Fibroblast of lung (primary cell): Measurements from ENCODE around the gene CALD1. TPM values are rescaled to one million over a fixed set of nuclear protein-coding genes. Genes with fewer than 3 reads are reported as not detected.
"Not testable (repeated sequence)": the region's sequence is repeated elsewhere in the genome, so short reads cannot be mapped to it uniquely, and the experiment has no call there.

Experiments used
- DNase-seq, 2 donors: peaks; one replicate each; pipeline versions ENCODE4 v3.0.0 to v3.0.0-alpha.2; 2010; ENCODE audit warnings: low read depth in 2 of 2
- H2AFZ ChIP-seq: 2 replicates; pipeline ENCODE4 v1.5.1; 2012; ENCODE audit warnings: low read length, control low read depth, inconsistent platforms
- H3K27ac ChIP-seq: 2 replicates; pipeline ENCODE4 v1.5.1; 2011; ENCODE audit warnings: low read length, control low read depth; ENCODE audit not compliant: insufficient read depth
- H3K27me3 ChIP-seq: 2 replicates; pipeline ENCODE4 v1.5.1; 2011; ENCODE audit warnings: mild to moderate bottlenecking, low read length; ENCODE audit not compliant: control insufficient read depth, insufficient read depth
- H3K36me3 ChIP-seq: 2 replicates; pipeline ENCODE4 v1.5.1; 2011; ENCODE audit warnings: low read length; ENCODE audit not compliant: control insufficient read depth, insufficient read depth
- H3K4me1 ChIP-seq: 2 replicates; pipeline ENCODE4 v1.5.1; 2011; ENCODE audit warnings: low read length; ENCODE audit not compliant: control insufficient read depth, insufficient read depth; ENCODE audit errors: extremely low read depth
- H3K4me2 ChIP-seq: 2 replicates; pipeline ENCODE4 v1.5.1; 2011; ENCODE audit warnings: low read length, control low read depth; ENCODE audit not compliant: insufficient read depth; ENCODE audit errors: extremely low read depth
- H3K4me3 ChIP-seq, 4 experiments: fragments of 200-600 bp in 1 of 4; sonication (generic) in 1 of 4; replicated peaks in 1 of 4; 2 replicates each; pipeline ENCODE4 v1.5.1; 2011 to 2016; ENCODE audit warnings: low read length in 4 of 4, low read depth in 3 of 4, mild to moderate bottlenecking in 3 of 4, control low read depth in 2 of 4, inconsistent platforms in 1 of 4, mixed read lengths in 1 of 4; ENCODE audit not compliant: insufficient read depth in 1 of 4; ENCODE audit errors: control extremely low read depth in 1 of 4
- H3K79me2 ChIP-seq: 2 replicates; pipeline ENCODE4 v1.5.1; 2012; ENCODE audit warnings: mild to moderate bottlenecking, low read length, inconsistent platforms; ENCODE audit not compliant: control insufficient read depth, insufficient read depth
- H3K9ac ChIP-seq: 2 replicates; pipeline ENCODE4 v1.5.1; 2011; ENCODE audit warnings: mild to moderate bottlenecking, low read length, control low read depth; ENCODE audit not compliant: insufficient read depth
- H3K9me3 ChIP-seq: 2 replicates; pipeline ENCODE4 v1.5.1; 2012; ENCODE audit warnings: low read depth, low read length; ENCODE audit not compliant: control insufficient read depth, insufficient read depth
- H4K20me1 ChIP-seq: 2 replicates; pipeline ENCODE4 v1.5.1; 2011; ENCODE audit warnings: low read length; ENCODE audit not compliant: control insufficient read depth, insufficient read depth; ENCODE audit errors: extremely low read depth
- EZH2 ChIP-seq: IDR thresholded peaks from 2 replicates; pipeline ENCODE4 v1.5.1; 2012; ENCODE audit warnings: low read length, control low read depth, mild to moderate bottlenecking; ENCODE audit errors: missing control alignments
- polyA plus RNA-seq, 2 donors: library from polyadenylated mRNA; depleted of rRNA in 1 of 2; stranded (reverse) in 1 of 2; unstranded in 1 of 2; fragments of >200 nt; gene quantifications; 2 replicates each; pipeline ENCODE4 v1.2.1, GENCODE V29; 2011 to 2012; ENCODE audit warnings: missing spikeins in 1 of 2
- total RNA-seq: library from RNA; depleted of rRNA; stranded (reverse); fragments of >200 nt; gene quantifications from 2 replicates; pipeline ENCODE4 v1.2.1, GENCODE V29; 2014
- TF ChIP-seq, protein P1 (sequence below), 2 donors: IDR thresholded peaks in 1 of 2; conservative IDR thresholded peaks in 1 of 2; 1 replicate in 1 of 2; 2 replicates in 1 of 2; pipeline ENCODE4 v1.5.1; 2011 to 2012; ENCODE audit warnings: low read length in 2 of 2, control low read depth in 1 of 2, inconsistent platforms in 1 of 2, low read depth in 1 of 2, mild to moderate bottlenecking in 1 of 2

Gene CALD1
- total and polyA plus RNA-seq, 2 donors (not counting 1 experiment from before 2014, with no cell fraction given): 343 to 1,187 TPM

DNA sequence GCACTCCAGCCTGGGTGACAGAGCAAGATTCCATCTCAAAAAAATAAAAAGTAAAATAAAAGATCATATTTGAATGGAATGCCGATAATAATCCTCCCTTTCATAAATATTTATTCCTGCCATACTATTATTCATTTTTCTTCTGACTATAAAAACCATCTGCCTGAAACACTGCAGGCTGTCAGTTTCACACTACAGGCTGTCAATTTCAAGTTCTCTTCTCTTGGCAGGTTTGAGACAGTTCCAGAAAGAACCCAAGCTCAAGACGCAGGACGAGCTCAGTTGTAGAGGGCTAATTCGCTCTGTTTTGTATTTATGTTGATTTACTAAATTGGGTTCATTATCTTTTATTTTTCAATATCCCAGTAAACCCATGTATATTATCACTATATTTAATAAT, 188.7 kb downstream of the CALD1 start:
- H4K20me1 ChIP-seq: no peaks in the 10 kb centered on the region
- H3K4me1 ChIP-seq: no peaks in the 10 kb centered on the region
- no peak overlapping the region for H3K4me2 ChIP-seq
- TF ChIP-seq EZH2: no peak
- H2AFZ ChIP-seq: no peak overlapping the region
- H3K36me3 ChIP-seq: peaks cover 11% of the 10 kb centered on the region
- H3K79me2 ChIP-seq: no peaks in the 10 kb centered on the region
- no peak overlapping the region for H3K27ac ChIP-seq
- no peak overlapping the region for H3K9ac ChIP-seq
- H3K27me3 ChIP-seq: no peaks in the 10 kb centered on the region
- H3K4me3 ChIP-seq: no peak overlapping the region
- DNase-seq: no peak
- H3K9me3 ChIP-seq: no peaks in the 10 kb centered on the region

DNA sequence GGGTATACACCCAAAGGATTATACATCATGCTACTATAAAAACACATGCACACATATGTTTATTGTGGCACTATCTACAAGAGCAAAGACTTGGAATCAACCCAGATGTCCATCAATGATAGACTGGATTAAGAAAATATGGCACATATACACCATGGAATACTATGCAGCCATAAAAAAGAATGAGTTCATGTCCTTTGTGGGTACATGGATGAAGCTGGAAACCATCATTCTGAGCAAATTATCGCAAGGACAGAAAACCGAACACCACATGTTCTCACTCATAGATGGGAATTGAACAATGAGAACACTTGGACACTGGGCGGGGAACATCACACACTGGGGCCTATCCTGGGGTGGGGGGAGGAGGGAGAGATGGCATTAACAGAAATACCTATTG, 202.2 kb downstream of the CALD1 start:
- not testable (repeated sequence) for H3K36me3 ChIP-seq, H3K27ac ChIP-seq, H3K4me3 ChIP-seq, H4K20me1 ChIP-seq, H3K4me1 ChIP-seq, H3K9me3 ChIP-seq, H2AFZ ChIP-seq, H3K9ac ChIP-seq, DNase-seq, H3K4me2 ChIP-seq, H3K27me3 ChIP-seq, H3K79me2 ChIP-seq

DNA sequence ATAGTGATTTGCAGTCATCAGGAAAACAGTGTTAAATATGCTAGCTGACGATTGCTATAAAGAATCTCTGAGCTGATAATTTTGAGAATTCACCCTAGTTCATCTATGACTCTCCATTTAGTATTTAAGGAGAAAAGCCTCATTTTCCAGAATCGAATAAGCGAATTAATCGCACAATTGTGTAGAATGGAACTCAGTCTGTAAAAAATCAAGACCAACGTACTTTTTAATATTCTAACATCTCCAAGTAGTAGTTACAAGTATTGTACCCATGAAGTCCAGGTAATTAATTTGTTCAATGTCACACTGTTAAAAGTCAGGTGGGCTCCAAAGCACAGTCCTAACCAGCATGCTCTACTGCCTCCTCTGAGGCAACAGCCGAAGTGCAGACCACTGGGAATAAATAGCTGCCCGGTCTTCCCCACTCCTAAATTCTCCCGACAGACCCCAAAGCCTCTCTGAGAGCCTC, 206.5 kb downstream of the CALD1 start:
- peak overlapping the region; percentile 90 for H3K4me2 ChIP-seq
- no peaks in the 10 kb centered on the region for H4K20me1 ChIP-seq
- H3K27ac ChIP-seq: peak overlapping the region; percentile 89
- DNase-seq: no peak
- peaks cover 4% of the 10 kb centered on the region for H3K79me2 ChIP-seq
- no peak for TF ChIP-seq EZH2
- TF ChIP-seq, protein P1, sequence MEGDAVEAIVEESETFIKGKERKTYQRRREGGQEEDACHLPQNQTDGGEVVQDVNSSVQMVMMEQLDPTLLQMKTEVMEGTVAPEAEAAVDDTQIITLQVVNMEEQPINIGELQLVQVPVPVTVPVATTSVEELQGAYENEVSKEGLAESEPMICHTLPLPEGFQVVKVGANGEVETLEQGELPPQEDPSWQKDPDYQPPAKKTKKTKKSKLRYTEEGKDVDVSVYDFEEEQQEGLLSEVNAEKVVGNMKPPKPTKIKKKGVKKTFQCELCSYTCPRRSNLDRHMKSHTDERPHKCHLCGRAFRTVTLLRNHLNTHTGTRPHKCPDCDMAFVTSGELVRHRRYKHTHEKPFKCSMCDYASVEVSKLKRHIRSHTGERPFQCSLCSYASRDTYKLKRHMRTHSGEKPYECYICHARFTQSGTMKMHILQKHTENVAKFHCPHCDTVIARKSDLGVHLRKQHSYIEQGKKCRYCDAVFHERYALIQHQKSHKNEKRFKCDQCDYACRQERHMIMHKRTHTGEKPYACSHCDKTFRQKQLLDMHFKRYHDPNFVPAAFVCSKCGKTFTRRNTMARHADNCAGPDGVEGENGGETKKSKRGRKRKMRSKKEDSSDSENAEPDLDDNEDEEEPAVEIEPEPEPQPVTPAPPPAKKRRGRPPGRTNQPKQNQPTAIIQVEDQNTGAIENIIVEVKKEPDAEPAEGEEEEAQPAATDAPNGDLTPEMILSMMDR (conservative IDR thresholded peaks at IDR 0.05 in 1 of 2, IDR thresholded peaks at IDR 0.05 in 1 of 2; ENCODE audit: low read depth in 1 of 2, low read length in 2 of 2): no peak
- peak overlapping the region; percentile 57 for H3K9ac ChIP-seq
- no peaks in the 10 kb centered on the region for H3K9me3 ChIP-seq
- H3K27me3 ChIP-seq: no peaks in the 10 kb centered on the region
- H3K4me3 ChIP-seq: peak overlapping the region; percentile 86 to 94 (median 91)
- H3K4me1 ChIP-seq: no peaks in the 10 kb centered on the region
- H3K36me3 ChIP-seq: no peaks in the 10 kb centered on the region
- H2AFZ ChIP-seq: peak overlapping the region; percentile 90

DNA sequence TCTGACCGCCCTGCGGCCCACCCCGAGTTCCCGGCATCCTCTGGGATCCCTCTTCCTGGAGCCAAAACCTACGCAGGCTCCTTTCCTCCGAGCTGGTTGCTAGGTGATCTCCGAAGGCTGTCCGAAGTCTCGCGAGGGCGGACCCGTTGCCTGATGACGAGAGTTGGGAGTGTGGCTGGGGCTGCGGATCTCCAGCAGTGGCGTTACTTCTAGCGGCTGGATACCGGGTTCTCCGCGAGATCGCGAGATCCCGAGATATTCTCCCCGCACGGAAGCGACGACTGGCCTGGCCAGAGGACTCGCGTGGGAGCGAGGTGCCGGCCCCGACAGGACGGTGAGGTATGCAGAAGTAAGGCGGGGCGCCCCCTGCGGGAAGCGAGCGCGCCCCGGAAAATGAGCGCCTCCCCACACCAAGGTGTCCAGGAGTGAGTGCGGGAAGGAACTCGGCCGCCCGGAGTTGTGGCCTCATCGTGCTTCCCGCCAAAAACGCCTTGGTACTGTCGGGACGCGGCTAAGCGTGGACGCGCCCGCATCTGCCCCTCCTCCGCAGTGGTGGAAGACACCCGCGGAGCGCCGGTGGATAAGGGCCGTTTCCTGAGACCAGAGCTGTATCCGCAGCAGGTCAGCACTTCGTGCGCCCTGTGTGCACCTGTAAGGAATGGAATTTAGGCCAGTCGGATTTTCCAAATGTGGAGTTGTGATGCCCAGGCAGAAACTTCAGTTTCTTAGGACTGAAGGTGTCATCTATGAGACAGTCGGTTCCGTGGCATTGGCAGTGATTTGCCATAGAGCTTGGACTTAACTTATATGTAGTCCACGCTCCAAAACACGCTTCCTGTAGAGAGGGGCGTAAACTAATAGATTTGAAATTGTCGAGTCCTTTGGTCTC, 207.2 kb downstream of the CALD1 start, which contains the start of gene AGBL3:
AGBL3 (plus strand) TSS at position 146 of the 889 bp plus-strand sequence. CDS start 1,426 bp downstream, outside the sequence.
- peak within 1 kb of the TSS; percentile 90 for H2AFZ ChIP-seq
- peak; percentile 94 to 96 for DNase-seq
- no peaks in the 10 kb centered on the region for H3K9me3 ChIP-seq
- H3K9ac ChIP-seq: peak within 1 kb of the TSS; percentile 83
- no peaks in the 10 kb centered on the region for H4K20me1 ChIP-seq
- no peak for TF ChIP-seq EZH2
- TF ChIP-seq, protein P1 (conservative IDR thresholded peaks at IDR 0.05 in 1 of 2, IDR thresholded peaks at IDR 0.05 in 1 of 2; ENCODE audit: low read depth in 1 of 2, low read length in 2 of 2): peak; percentile 60 to 63
- H3K4me3 ChIP-seq: peak within 1 kb of the TSS; percentile 86 to 94 (median 91)
- peaks cover 2% of the 10 kb centered on the region for H3K4me1 ChIP-seq
- H3K79me2 ChIP-seq: peaks cover 4% of the 10 kb centered on the region
- H3K27me3 ChIP-seq: no peaks in the 10 kb centered on the region
- no peaks in the 10 kb centered on the region for H3K36me3 ChIP-seq
- H3K4me2 ChIP-seq: peak within 1 kb of the TSS; percentile 90
- H3K27ac ChIP-seq: peak within 1 kb of the TSS; percentile 89
